HCT116 (cell line): Measurements from ENCODE around the gene NOC2L. TPM values are rescaled to one million over a fixed set of nuclear protein-coding genes. Genes with fewer than 3 reads are reported as not detected.

Experiments used
- ATAC-seq: fragments of 200-7000 bp; cut with Tn5 transposase; 2 replicates; pipeline ENCODE4 v1.9.1; 2020; ENCODE audit warnings: mild to moderate bottlenecking, moderate library complexity
- BruUV-seq: library from RNA; stranded (reverse); fragments of 400-500 nt; replicated peaks from 2 replicates; lab custom pipeline; 2021; lab: Mats Ljungman, UMichigan
- CTCF ChIA-PET: fragments of 300-600 bp; sonication (Branson Sonifier 250); formaldehyde crosslinking; loops from one replicate; lab custom pipeline; 2021; ENCODE audit warnings: antibody characterized with exemption; lab: Charles Lee
- POLR2A ChIA-PET: fragments of 300-600, 350-600 bp; sonication (Branson Sonifier 250); formaldehyde crosslinking; loops from one replicate; lab custom pipeline; 2021; ENCODE audit warnings: antibody characterized with exemption; lab: Charles Lee
- RAD21 ChIA-PET, 2 experiments: fragments of 300-600 bp; sonication (Branson Sonifier 250); formaldehyde crosslinking; loops; one replicate each; lab custom pipeline; 2023; ENCODE audit warnings: low total read pairs in 2 of 2; ENCODE audit not compliant: uncharacterized antibody in 2 of 2, unreplicated experiment in 2 of 2, low non-redundant PET in 1 of 2; lab: Charles Lee
- DNase-seq: peaks from one replicate; pipeline ENCODE4 v3.0.0-alpha.2; 2010; ENCODE audit warnings: low read depth, low spot score
- H2AFZ ChIP-seq: fragments of 200-600 bp; shearing (Covaris generic), sonication (generic); 2 replicates; pipeline ENCODE4 v1.6.1; 2017; ENCODE audit warnings: low read depth, mixed run types, mixed read lengths, antibody characterized with exemption, low read length; ENCODE audit not compliant: poor library complexity, severe bottlenecking
- H3K27ac ChIP-seq: 2 replicates; pipeline ENCODE4 v1.5.1; 2012; ENCODE audit warnings: low read depth, low read length
- H3K27me3 ChIP-seq: fragments of 200-600 bp; sonication (generic); 2 replicates; pipeline ENCODE4 v1.6.1; 2016; ENCODE audit warnings: mixed run types, low read length, mixed read lengths; ENCODE audit not compliant: insufficient read depth
- H3K36me3 ChIP-seq, 2 experiments: fragments of 200-500 bp in 1 of 2; fragments of 200-600 bp in 1 of 2; sonication (Bioruptor generic) in 1 of 2; sonication (generic) in 1 of 2; 2 replicates each; pipeline versions ENCODE4 v1.5.1 to v1.6.1; 2014 to 2016; ENCODE audit warnings: low read length in 2 of 2, inconsistent platforms in 1 of 2, mixed read lengths in 1 of 2, mixed run types in 1 of 2; ENCODE audit not compliant: insufficient read depth in 2 of 2, control insufficient read depth in 1 of 2
- H3K4me1 ChIP-seq, 2 experiments: fragments of 200-600 bp in 1 of 2; sonication (generic) in 1 of 2; 2 replicates each; pipeline versions ENCODE4 v1.5.1 to v1.6.1; 2012 to 2017; ENCODE audit warnings: low read length in 2 of 2, inconsistent platforms in 1 of 2, mild to moderate bottlenecking in 1 of 2, mixed read lengths in 1 of 2, mixed run types in 1 of 2, moderate library complexity in 1 of 2; ENCODE audit not compliant: insufficient read depth in 2 of 2, control insufficient read depth in 1 of 2
- H3K4me2 ChIP-seq: fragments of 200-600 bp; sonication (generic); 2 replicates; pipeline ENCODE4 v1.6.1; 2017; ENCODE audit warnings: mixed run types, low read length, mixed read lengths
- H3K4me3 ChIP-seq, 2 experiments: fragments of 200-600 bp in 1 of 2; sonication (generic) in 1 of 2; replicated peaks in 1 of 2; 2 replicates each; pipeline ENCODE4 v1.5.1; 2011 to 2016; ENCODE audit warnings: low read length in 2 of 2, control low read depth in 1 of 2, low read depth in 1 of 2, mild to moderate bottlenecking in 1 of 2, mixed read lengths in 1 of 2, mixed run types in 1 of 2
- H3K79me2 ChIP-seq: fragments of 200-600 bp; sonication (generic); 2 replicates; pipeline ENCODE4 v1.6.1; 2017; ENCODE audit warnings: mild to moderate bottlenecking, mixed run types, low read length, moderate library complexity, mixed read lengths; ENCODE audit not compliant: insufficient read depth
- H3K9ac ChIP-seq: fragments of 200-600 bp; sonication (generic); 2 replicates; pipeline ENCODE4 v1.6.1; 2016; ENCODE audit warnings: low read length, mixed read lengths
- H3K9me2 ChIP-seq: fragments of 200-600 bp; sonication (generic), shearing (Covaris generic); 2 replicates; pipeline ENCODE4 v1.6.1; 2017; ENCODE audit warnings: mixed run types, mild to moderate bottlenecking, moderate library complexity; ENCODE audit not compliant: insufficient read depth
- H3K9me3 ChIP-seq, 2 experiments: fragments of 200-500 bp in 1 of 2; fragments of 200-600 bp in 1 of 2; sonication (Bioruptor generic) in 1 of 2; sonication (generic) in 1 of 2; 2 replicates each; pipeline ENCODE4 v1.6.1; 2014 to 2017; ENCODE audit warnings: low read length in 2 of 2, mixed read lengths in 2 of 2, inconsistent platforms in 1 of 2, low read depth in 1 of 2, mild to moderate bottlenecking in 1 of 2, mixed run types in 1 of 2, moderate library complexity in 1 of 2; ENCODE audit not compliant: control insufficient read depth in 1 of 2, insufficient read depth in 1 of 2
- H4K20me1 ChIP-seq: fragments of 200-600 bp; sonication (generic), shearing (Covaris generic); 2 replicates; pipeline ENCODE4 v1.6.1; 2017; ENCODE audit warnings: mixed run types, mild to moderate bottlenecking, moderate library complexity; ENCODE audit not compliant: insufficient read depth
- EZH2 ChIP-seq: fragments of 200-600 bp; sonication (generic); IDR thresholded peaks from 2 replicates; pipeline ENCODE4 v1.6.1; 2017; ENCODE audit warnings: antibody characterized with exemption, mixed run types
- JUND ChIP-seq: IDR thresholded peaks from 2 replicates; pipeline ENCODE4 v1.6.1; 2012
- POLR2A ChIP-seq: IDR thresholded peaks from 2 replicates; pipeline ENCODE4 v1.7.0; 2011; ENCODE audit warnings: borderline replicate concordance; ENCODE audit not compliant: insufficient read depth, insufficient read length; ENCODE audit errors: extremely low read depth
- POLR2AphosphoS5 ChIP-seq: IDR thresholded peaks from 2 replicates; pipeline ENCODE4 v1.6.1; 2011; ENCODE audit warnings: mild to moderate bottlenecking, low read depth, low read length, moderate library complexity
- SRF ChIP-seq: IDR thresholded peaks from 2 replicates; pipeline ENCODE4 v1.6.1; 2012; ENCODE audit warnings: low read depth
- YY1 ChIP-seq: IDR thresholded peaks from 2 replicates; pipeline ENCODE4 v1.6.1; 2011; ENCODE audit warnings: low read length, low read depth, moderate library complexity, mild to moderate bottlenecking; ENCODE audit not compliant: insufficient replicate concordance; ENCODE audit errors: extremely low read depth
- intact Hi-C: fragments of 100-400 bp; cut with micrococcal nuclease; formaldehyde crosslinking; loops from 2 replicates; pipeline ENCODE4 v1.10.0; 2022
- total RNA-seq: library from RNA; stranded (reverse); gene quantifications from one replicate; pipeline ENCODE4 v1.2.1, GENCODE V29; 2021; ENCODE audit not compliant: unreplicated experiment
- TF ChIP-seq, protein P1 (sequence below), 3 experiments: fragments of 200-600 bp in 1 of 3; sonication (generic) in 1 of 3; IDR thresholded peaks in 2 of 3; conservative IDR thresholded peaks in 1 of 3; 2 replicates each; pipeline ENCODE4 v1.5.1; 2012 to 2017; ENCODE audit warnings: low read depth in 2 of 3, low read length in 2 of 3, antibody characterized with exemption in 1 of 3, borderline replicate concordance in 1 of 3, control low read depth in 1 of 3, mild to moderate bottlenecking in 1 of 3, mixed read lengths in 1 of 3, mixed run types in 1 of 3, moderate library complexity in 1 of 3; ENCODE audit not compliant: insufficient read depth in 1 of 3
- TF ChIP-seq, protein P2 (sequence below): IDR thresholded peaks from 2 replicates; pipeline ENCODE4 v1.6.1; 2012; ENCODE audit warnings: low read depth
- TF ChIP-seq, protein P3 (sequence below): IDR thresholded peaks from 2 replicates; pipeline ENCODE4 v1.6.1; 2011; ENCODE audit warnings: mild to moderate bottlenecking, low read length, moderate library complexity; ENCODE audit not compliant: insufficient replicate concordance; ENCODE audit errors: extremely low read depth

Gene NOC2L
- total RNA-seq, 1 experiment from 2014 or later, result 260 TPM

GRCh38 chr1:931380-932172, 27.5 kb downstream of the NOC2L start:
- Histone ChIP-seq H4K20me1 (no peaks in the 10 kb centered on the region), H3K9ac (no peak overlapping the region), H3K4me2 (no peak overlapping the region), H2AFZ (no peak overlapping the region), H3K4me3 (no peak overlapping the region), H3K9me2 (no peaks in the 10 kb centered on the region), H3K27ac (no peak overlapping the region), H3K36me3 (no peaks in the 10 kb centered on the region), H3K27me3 (peaks cover 9% of the 10 kb centered on the region; the same call in 1 of the 2 replicates), H3K4me1 (peaks cover 0 to 13% of the 10 kb centered on the region in 2 experiments; a peak in 2 of 4 replicates), H3K9me3 (no peaks in the 10 kb centered on the region), H3K79me2 (no peaks in the 10 kb centered on the region)
- ATAC-seq (no peak), DNase-seq (no peak)
- intact Hi-C loops, result no loop called here
- POLR2A ChIA-PET, result no interaction called here
- RAD21 ChIA-PET, result no interaction called here
- CTCF ChIA-PET, result no interaction called here
- no peak for TF ChIP-seq JUND
- TF ChIP-seq, protein P1, sequence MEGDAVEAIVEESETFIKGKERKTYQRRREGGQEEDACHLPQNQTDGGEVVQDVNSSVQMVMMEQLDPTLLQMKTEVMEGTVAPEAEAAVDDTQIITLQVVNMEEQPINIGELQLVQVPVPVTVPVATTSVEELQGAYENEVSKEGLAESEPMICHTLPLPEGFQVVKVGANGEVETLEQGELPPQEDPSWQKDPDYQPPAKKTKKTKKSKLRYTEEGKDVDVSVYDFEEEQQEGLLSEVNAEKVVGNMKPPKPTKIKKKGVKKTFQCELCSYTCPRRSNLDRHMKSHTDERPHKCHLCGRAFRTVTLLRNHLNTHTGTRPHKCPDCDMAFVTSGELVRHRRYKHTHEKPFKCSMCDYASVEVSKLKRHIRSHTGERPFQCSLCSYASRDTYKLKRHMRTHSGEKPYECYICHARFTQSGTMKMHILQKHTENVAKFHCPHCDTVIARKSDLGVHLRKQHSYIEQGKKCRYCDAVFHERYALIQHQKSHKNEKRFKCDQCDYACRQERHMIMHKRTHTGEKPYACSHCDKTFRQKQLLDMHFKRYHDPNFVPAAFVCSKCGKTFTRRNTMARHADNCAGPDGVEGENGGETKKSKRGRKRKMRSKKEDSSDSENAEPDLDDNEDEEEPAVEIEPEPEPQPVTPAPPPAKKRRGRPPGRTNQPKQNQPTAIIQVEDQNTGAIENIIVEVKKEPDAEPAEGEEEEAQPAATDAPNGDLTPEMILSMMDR (IDR thresholded peaks at IDR 0.05 in 2 of 3, conservative IDR thresholded peaks at IDR 0.05 in 1 of 3; ENCODE audit: borderline replicate concordance in 1 of 3, insufficient read depth in 1 of 3, low read depth in 2 of 3, low read length in 2 of 3), result 0 out of 6 replicates have a peak, but pooled peaks of 1 of the 3 experiments have one; percentile 5
- no peak for TF ChIP-seq POLR2AphosphoS5
- no peak for TF ChIP-seq EZH2
- BruUV-seq, result no TSS peak

- Histone ChIP-seq H3K9me2 (no peaks in the 10 kb centered on the region), H3K27me3 (peaks cover 18% of the 10 kb centered on the region; the same call in 1 of the 2 replicates), H3K9me3 (no peaks in the 10 kb centered on the region), H3K4me3 (no peak overlapping the region), H3K4me2 (no peak overlapping the region), H3K79me2 (no peaks in the 10 kb centered on the region), H4K20me1 (no peaks in the 10 kb centered on the region), H3K9ac (no peak overlapping the region), H3K4me1 (peaks cover 7 to 19% of the 10 kb centered on the region in 2 experiments), H3K36me3 (no peaks in the 10 kb centered on the region), H2AFZ (no peak overlapping the region), H3K27ac (no peak overlapping the region)
- ATAC-seq (no peak), DNase-seq (no peak)
- RAD21 ChIA-PET, result no interaction called here
- no TSS peak for BruUV-seq
- intact Hi-C loops, result no loop called here
- CTCF ChIA-PET, result no interaction called here
- POLR2A ChIA-PET, result no interaction called here
- TF ChIP-seq, protein P2, sequence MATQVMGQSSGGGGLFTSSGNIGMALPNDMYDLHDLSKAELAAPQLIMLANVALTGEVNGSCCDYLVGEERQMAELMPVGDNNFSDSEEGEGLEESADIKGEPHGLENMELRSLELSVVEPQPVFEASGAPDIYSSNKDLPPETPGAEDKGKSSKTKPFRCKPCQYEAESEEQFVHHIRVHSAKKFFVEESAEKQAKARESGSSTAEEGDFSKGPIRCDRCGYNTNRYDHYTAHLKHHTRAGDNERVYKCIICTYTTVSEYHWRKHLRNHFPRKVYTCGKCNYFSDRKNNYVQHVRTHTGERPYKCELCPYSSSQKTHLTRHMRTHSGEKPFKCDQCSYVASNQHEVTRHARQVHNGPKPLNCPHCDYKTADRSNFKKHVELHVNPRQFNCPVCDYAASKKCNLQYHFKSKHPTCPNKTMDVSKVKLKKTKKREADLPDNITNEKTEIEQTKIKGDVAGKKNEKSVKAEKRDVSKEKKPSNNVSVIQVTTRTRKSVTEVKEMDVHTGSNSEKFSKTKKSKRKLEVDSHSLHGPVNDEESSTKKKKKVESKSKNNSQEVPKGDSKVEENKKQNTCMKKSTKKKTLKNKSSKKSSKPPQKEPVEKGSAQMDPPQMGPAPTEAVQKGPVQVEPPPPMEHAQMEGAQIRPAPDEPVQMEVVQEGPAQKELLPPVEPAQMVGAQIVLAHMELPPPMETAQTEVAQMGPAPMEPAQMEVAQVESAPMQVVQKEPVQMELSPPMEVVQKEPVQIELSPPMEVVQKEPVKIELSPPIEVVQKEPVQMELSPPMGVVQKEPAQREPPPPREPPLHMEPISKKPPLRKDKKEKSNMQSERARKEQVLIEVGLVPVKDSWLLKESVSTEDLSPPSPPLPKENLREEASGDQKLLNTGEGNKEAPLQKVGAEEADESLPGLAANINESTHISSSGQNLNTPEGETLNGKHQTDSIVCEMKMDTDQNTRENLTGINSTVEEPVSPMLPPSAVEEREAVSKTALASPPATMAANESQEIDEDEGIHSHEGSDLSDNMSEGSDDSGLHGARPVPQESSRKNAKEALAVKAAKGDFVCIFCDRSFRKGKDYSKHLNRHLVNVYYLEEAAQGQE, result no peak
- TF ChIP-seq SRF, result no peak
- TF ChIP-seq JUND, result no peak
- TF ChIP-seq, protein P3, sequence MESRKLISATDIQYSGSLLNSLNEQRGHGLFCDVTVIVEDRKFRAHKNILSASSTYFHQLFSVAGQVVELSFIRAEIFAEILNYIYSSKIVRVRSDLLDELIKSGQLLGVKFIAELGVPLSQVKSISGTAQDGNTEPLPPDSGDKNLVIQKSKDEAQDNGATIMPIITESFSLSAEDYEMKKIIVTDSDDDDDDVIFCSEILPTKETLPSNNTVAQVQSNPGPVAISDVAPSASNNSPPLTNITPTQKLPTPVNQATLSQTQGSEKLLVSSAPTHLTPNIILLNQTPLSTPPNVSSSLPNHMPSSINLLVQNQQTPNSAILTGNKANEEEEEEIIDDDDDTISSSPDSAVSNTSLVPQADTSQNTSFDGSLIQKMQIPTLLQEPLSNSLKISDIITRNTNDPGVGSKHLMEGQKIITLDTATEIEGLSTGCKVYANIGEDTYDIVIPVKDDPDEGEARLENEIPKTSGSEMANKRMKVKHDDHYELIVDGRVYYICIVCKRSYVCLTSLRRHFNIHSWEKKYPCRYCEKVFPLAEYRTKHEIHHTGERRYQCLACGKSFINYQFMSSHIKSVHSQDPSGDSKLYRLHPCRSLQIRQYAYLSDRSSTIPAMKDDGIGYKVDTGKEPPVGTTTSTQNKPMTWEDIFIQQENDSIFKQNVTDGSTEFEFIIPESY, result no peak
- no peak for TF ChIP-seq POLR2A
- no peak for TF ChIP-seq YY1
- TF ChIP-seq POLR2AphosphoS5, result no peak
These were observed 28.4 kb downstream of the NOC2L start for GRCh38 chr1:930633-931138.
